Endothelial cell (in vitro differentiated cells): Measurements from ENCODE around the gene SPINT1. TPM values are rescaled to one million over a fixed set of nuclear protein-coding genes. Genes with fewer than 3 reads are reported as not detected.

Source experiments
- DNase-seq: peaks from one replicate; pipeline ENCODE4 v3.0.0; 2021; ENCODE audit warnings: low spot score
- H3K27ac Mint-ChIP-seq: one replicate; pipeline ENCODE4 v1.8.0; 2021; ENCODE audit warnings: mixed read lengths, inconsistent platforms; ENCODE audit not compliant: unreplicated experiment
- H3K27me3 Mint-ChIP-seq: one replicate; pipeline ENCODE4 v1.8.0; 2021; ENCODE audit warnings: mild to moderate bottlenecking, moderate library complexity, mixed read lengths, inconsistent platforms; ENCODE audit not compliant: unreplicated experiment
- H3K36me3 Mint-ChIP-seq: one replicate; pipeline ENCODE4 v1.8.0; 2021; ENCODE audit warnings: mild to moderate bottlenecking, low read depth, mixed read lengths, inconsistent platforms; ENCODE audit not compliant: unreplicated experiment
- H3K4me1 Mint-ChIP-seq: one replicate; pipeline ENCODE4 v1.8.0; 2021; ENCODE audit warnings: mild to moderate bottlenecking, mixed read lengths, inconsistent platforms; ENCODE audit not compliant: unreplicated experiment
- H3K4me3 Mint-ChIP-seq: one replicate; pipeline ENCODE4 v1.8.0; 2021; ENCODE audit warnings: mild to moderate bottlenecking, mixed read lengths, inconsistent platforms; ENCODE audit not compliant: unreplicated experiment
- H3K9me3 Mint-ChIP-seq: one replicate; pipeline ENCODE4 v1.8.0; 2021; ENCODE audit warnings: mixed read lengths, inconsistent platforms; ENCODE audit not compliant: unreplicated experiment
- total RNA-seq: library from RNA; stranded (reverse); fragmentation: NEBNext Ultra II Directional; extraction: Animal tissue kit (Norgen Biotek cat#: 25700); gene quantifications from one replicate; pipeline ENCODE4 v1.2.1, GENCODE V29; 2021; ENCODE audit not compliant: unreplicated experiment
- TF ChIP-seq, protein P1 (sequence below): fragments of 200-600 bp; sonication (generic); IDR thresholded peaks from one replicate; pipeline ENCODE4 v1.5.0; 2021; ENCODE audit warnings: antibody characterized with exemption; ENCODE audit not compliant: unreplicated experiment

SPINT1 gene
- total RNA-seq, 1 donor from 2014 or later = 28.6 TPM

DNA sequence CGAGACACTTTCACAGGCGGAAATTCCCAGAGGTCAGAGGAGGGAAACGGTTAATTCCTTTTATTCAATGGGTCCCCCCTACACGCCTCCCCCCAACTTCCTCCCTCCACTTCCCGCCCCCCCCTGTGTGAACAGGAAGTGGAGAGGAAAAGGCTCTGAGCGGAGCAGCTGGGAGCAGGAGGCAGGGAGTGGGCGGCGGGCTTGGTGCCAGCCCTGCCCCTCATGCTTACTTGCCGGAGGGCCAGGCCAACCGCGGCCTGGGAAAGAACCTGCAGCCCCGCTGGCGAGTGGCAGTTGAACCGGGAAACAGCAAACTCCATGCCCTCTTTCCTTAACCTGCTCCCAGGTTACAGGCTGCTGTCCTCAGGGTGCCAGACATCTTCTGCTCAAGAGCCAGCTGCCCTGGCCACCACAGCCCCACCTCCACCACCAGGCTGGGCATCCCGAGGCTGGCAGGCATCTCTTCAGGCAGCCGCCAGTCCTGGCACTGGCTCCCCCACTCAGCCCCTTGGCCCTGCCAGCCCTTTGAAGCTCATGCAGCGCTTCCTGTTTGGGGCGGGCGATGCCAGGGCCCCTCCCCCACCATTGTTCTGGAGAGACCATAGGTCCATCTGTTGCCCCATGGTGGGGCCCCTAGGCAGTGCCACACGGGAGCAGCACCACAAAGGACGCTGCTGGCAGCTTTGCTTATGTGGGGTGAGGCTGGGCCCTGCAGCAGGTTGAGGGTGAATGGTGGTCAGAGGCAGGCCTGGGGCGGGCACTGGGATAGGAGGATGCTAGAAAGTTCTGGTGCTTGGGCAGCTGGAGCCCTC lies 63.3 kb downstream of the SPINT1 start:
- Mint-ChIP-seq H3K4me3 (no peak overlapping the region), H3K9me3 (no peaks in the 10 kb centered on the region), H3K4me1 (peaks cover 74% of the 10 kb centered on the region), H3K36me3 (peaks cover 19% of the 10 kb centered on the region), H3K27me3 (peaks cover 24% of the 10 kb centered on the region), H3K27ac (peak overlapping the region; percentile 77)
- peak; percentile 75 for DNase-seq
- TF ChIP-seq, protein P1, sequence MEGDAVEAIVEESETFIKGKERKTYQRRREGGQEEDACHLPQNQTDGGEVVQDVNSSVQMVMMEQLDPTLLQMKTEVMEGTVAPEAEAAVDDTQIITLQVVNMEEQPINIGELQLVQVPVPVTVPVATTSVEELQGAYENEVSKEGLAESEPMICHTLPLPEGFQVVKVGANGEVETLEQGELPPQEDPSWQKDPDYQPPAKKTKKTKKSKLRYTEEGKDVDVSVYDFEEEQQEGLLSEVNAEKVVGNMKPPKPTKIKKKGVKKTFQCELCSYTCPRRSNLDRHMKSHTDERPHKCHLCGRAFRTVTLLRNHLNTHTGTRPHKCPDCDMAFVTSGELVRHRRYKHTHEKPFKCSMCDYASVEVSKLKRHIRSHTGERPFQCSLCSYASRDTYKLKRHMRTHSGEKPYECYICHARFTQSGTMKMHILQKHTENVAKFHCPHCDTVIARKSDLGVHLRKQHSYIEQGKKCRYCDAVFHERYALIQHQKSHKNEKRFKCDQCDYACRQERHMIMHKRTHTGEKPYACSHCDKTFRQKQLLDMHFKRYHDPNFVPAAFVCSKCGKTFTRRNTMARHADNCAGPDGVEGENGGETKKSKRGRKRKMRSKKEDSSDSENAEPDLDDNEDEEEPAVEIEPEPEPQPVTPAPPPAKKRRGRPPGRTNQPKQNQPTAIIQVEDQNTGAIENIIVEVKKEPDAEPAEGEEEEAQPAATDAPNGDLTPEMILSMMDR = no peak

Other genes with a start within 250 kb of the SPINT1 start
- gene KNL1, start 249.8 kb upstream of the SPINT1 start, total RNA-seq = 9.5 TPM
- 9.6 TPM for gene RAD51, start 148.9 kb upstream of the SPINT1 start, total RNA-seq
- 34.4 TPM for gene RMDN3, start 88.8 kb upstream of the SPINT1 start, total RNA-seq
- 4.6 TPM for gene GCHFR, start 80.0 kb upstream of the SPINT1 start, total RNA-seq
- gene C15orf62, start 74.1 kb upstream of the SPINT1 start, total RNA-seq = not detected
- 31.5 TPM for gene ZFYVE19, start 37.0 kb upstream of the SPINT1 start, total RNA-seq
- gene DNAJC17, start 36.6 kb upstream of the SPINT1 start, total RNA-seq = 55.6 TPM
- not detected for gene PPP1R14D, start 15.3 kb upstream of the SPINT1 start, total RNA-seq
- gene RHOV, start 30.2 kb downstream of the SPINT1 start, total RNA-seq = 1.4 TPM
- gene VPS18, start 50.4 kb downstream of the SPINT1 start, total RNA-seq = 39.2 TPM
- gene DLL4, start 85.3 kb downstream of the SPINT1 start, total RNA-seq = 257 TPM
- 16.4 TPM for gene CHAC1, start 109.4 kb downstream of the SPINT1 start, total RNA-seq